Peyer's patch (tissue), 4 donors: Measurements from ENCODE around the gene NDRG2. TPM values are rescaled to one million over a fixed set of nuclear protein-coding genes. Genes with fewer than 3 reads are reported as not detected.

ENCODE experiments used
- DNase-seq, 3 donors: peaks; one replicate each; pipeline ENCODE4 v3.0.0-alpha.2; 2017 to 2019
- H3K27ac ChIP-seq, 4 donors: fragments of 200-600 bp; sonication (generic); one replicate each; pipeline ENCODE4 v1.5.1; 2016 to 2019
- H3K27me3 ChIP-seq, 2 donors: fragments of 200-600 bp; sonication (generic); one replicate each; pipeline ENCODE4 v1.5.1; 2019
- H3K36me3 ChIP-seq, 3 donors: fragments of 200-600 bp; sonication (generic); one replicate each; pipeline ENCODE4 v1.5.1; 2016 to 2019
- H3K4me1 ChIP-seq, 4 donors: fragments of 200-600 bp; sonication (generic); one replicate each; pipeline ENCODE4 v1.5.1; 2016 to 2019
- H3K4me3 ChIP-seq, 4 donors: fragments of 200-600 bp; sonication (generic); 1 replicate in 3 of 4; 2 replicates in 1 of 4; pipeline ENCODE4 v1.5.1; 2016 to 2019; ENCODE audit warnings: mild to moderate bottlenecking in 1 of 4
- H3K9me3 ChIP-seq, 4 donors: fragments of 200-600 bp; sonication (generic); one replicate each; pipeline ENCODE4 v1.5.1; 2016 to 2019; ENCODE audit warnings: mild to moderate bottlenecking in 1 of 4
- POLR2A ChIP-seq, 2 donors: fragments of 450-650 bp; IDR thresholded peaks; one replicate each; pipeline ENCODE4 v1.5.1; 2017; ENCODE audit warnings: antibody characterized with exemption in 2 of 2, mild to moderate bottlenecking in 2 of 2, moderate library complexity in 2 of 2
- total RNA-seq, 4 donors: library from RNA; depleted of rRNA; stranded (reverse); fragments of >200 nt; gene quantifications; one replicate each; pipeline ENCODE4 v1.1.0, GENCODE V29; 2016
- TF ChIP-seq, protein P1 (sequence below), 6 experiments: fragments of 450-650 bp in 4 of 6; fragments of 200-600 bp in 2 of 6; sonication (generic) in 1 of 6; IDR thresholded peaks; one replicate each; pipeline ENCODE4 v1.5.1; 2017 to 2019; ENCODE audit warnings: antibody characterized with exemption in 6 of 6, mild to moderate bottlenecking in 3 of 6, moderate library complexity in 1 of 6

NDRG2 gene
- total RNA-seq, 4 donors from 2014 or later = 85.6 to 137 (median 127) TPM

DNA sequence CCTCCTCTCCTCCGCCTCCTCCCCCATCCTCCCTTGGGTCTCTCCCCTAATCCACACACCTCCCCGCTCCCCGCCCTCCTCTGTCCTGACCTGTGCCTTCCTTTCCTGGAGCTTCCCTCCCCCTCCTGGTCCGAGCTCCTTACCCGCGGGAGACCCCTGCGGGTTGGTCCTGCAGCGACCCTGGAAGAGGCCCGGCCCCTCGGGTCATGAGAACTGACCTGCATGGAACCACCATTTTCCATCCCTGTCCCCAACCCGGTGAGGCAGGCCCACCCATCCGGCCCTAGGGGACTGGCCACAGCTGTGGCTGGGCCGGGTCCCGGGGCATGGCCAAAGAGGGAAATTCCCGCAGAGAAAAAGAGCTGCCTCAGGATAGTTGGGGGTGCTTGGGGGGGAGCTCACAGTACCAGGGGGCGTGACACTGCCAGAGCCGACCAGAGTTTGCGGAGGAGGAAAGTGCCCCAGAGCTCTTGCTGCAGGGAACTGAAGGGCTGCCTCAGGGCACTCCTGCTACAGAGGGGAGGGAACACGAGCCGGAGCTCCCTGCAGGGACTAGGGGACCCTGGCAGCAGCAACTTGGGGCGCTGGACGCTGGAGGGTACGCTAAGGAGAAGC is 45.9 kb upstream of the NDRG2 start:
- DNase-seq = peak; percentile 39 to 68 (median 58)
- no peak for TF ChIP-seq POLR2A (IDR thresholded peaks at IDR 0.05)
- TF ChIP-seq, protein P1, sequence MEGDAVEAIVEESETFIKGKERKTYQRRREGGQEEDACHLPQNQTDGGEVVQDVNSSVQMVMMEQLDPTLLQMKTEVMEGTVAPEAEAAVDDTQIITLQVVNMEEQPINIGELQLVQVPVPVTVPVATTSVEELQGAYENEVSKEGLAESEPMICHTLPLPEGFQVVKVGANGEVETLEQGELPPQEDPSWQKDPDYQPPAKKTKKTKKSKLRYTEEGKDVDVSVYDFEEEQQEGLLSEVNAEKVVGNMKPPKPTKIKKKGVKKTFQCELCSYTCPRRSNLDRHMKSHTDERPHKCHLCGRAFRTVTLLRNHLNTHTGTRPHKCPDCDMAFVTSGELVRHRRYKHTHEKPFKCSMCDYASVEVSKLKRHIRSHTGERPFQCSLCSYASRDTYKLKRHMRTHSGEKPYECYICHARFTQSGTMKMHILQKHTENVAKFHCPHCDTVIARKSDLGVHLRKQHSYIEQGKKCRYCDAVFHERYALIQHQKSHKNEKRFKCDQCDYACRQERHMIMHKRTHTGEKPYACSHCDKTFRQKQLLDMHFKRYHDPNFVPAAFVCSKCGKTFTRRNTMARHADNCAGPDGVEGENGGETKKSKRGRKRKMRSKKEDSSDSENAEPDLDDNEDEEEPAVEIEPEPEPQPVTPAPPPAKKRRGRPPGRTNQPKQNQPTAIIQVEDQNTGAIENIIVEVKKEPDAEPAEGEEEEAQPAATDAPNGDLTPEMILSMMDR (IDR thresholded peaks at IDR 0.05) = no peak

DNA sequence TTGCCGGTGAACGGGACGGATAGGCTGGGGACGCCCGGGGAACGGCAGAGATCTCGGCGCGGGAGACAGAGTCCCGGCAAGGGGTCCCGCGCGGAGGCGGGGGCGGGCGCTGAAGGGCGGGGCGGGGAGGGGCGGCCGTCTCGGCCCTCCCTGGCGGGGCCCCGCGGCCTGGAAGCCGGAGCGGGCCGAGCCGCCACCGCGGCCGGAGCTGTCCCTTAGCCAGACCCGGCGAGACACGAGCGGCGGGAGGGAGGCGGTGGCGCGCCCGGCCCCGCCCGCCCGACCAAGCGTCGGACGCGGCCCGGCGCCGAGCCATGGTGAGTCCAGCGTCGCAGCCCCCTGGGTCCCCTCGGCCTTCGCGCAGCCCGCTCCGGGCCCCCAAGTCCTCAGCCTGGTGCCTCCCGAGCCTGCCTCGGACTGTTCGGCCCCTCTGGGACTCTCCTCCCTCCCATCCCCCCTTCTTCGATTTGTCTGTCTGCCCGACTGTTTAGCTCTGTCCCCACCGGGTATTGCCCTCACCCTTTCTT is 45.3 kb upstream of the NDRG2 start, which contains the start of gene ARHGEF40:
Gene ARHGEF40, plus strand, starts transcription at position 222 of the 527 bp plus-strand sequence. Its CDS starts 93 bp downstream, at position 315.
- TF ChIP-seq, protein P1 (IDR thresholded peaks at IDR 0.05) = no peak
- H3K27me3 ChIP-seq = no peaks in the 10 kb centered on the region
- peaks cover 0 to 13% (median 0%) of the 10 kb centered on the region in 3 donors for H3K36me3 ChIP-seq
- H3K27ac ChIP-seq = peak within 1 kb of the TSS; percentile 79 to 90 (median 84)
- no peaks in the 10 kb centered on the region for H3K9me3 ChIP-seq
- DNase-seq = peak; percentile 34 to 77 (median 69)
- H3K4me3 ChIP-seq = peak within 1 kb of the TSS; percentile 66 to 90 (median 82)
- H3K4me1 ChIP-seq = peaks cover 0 to 36% (median 26%) of the 10 kb centered on the region in 4 donors

More for the DNA sequence above, 45.9 kb upstream of the NDRG2 start:
- H3K4me1 ChIP-seq = peaks cover 0 to 36% (median 26%) of the 10 kb centered on the region in 4 donors
- H3K36me3 ChIP-seq = peaks cover 0 to 16% (median 0%) of the 10 kb centered on the region in 3 donors
- H3K4me3 ChIP-seq = peak overlapping the region; percentile 66 to 90 (median 82)
- H3K27ac ChIP-seq = peak overlapping the region; percentile 79 to 90 (median 84)
- no peaks in the 10 kb centered on the region for H3K9me3 ChIP-seq
- no peaks in the 10 kb centered on the region for H3K27me3 ChIP-seq

DNA sequence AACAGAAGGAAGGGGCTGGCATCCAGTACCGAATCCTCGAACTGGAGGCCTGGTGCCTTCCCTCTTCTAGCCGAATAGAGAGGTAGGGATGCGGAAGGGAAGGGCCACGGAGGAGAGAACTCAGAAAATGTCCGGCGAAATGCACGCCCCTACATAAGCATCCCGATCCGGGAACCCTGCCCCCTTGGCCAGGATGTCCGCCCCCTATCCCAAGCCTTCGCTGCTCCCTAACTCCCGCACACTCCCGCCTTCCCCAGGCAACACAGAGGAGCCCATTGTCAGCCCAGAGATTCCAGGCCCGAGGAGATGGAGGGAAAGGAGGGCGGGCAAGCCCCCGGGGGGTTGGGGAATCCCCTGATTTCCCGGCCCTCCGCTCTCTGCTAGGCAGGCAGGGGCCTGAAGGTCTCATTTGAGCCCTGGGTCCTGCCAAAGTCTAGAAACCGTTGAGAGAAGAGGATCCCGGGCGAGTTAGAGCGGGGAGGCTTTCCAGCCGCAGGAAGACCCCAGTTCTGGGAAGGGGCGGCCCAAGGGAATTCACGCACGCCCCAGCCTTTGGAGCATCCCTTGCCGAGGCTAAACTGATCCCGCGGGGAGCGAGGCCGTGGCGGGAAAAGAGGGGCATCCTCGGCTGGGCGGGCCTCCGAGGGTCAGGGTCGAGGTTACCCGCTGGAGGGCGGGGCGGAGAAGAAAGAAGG is 44.7 kb upstream of the NDRG2 start:
- no peak for TF ChIP-seq POLR2A (IDR thresholded peaks at IDR 0.05)
- TF ChIP-seq, protein P1 (IDR thresholded peaks at IDR 0.05) = no peak
- no peaks in the 10 kb centered on the region for H3K9me3 ChIP-seq
- DNase-seq = no peak
- H3K36me3 ChIP-seq = peaks cover 0 to 12% (median 0%) of the 10 kb centered on the region in 3 donors
- H3K27ac ChIP-seq = peak overlapping the region; percentile 79 to 90 (median 84)
- H3K4me3 ChIP-seq = peak overlapping the region; percentile 66 to 90 (median 82)
- no peaks in the 10 kb centered on the region for H3K27me3 ChIP-seq
- peaks cover 0 to 36% (median 26%) of the 10 kb centered on the region in 4 donors for H3K4me1 ChIP-seq

DNA sequence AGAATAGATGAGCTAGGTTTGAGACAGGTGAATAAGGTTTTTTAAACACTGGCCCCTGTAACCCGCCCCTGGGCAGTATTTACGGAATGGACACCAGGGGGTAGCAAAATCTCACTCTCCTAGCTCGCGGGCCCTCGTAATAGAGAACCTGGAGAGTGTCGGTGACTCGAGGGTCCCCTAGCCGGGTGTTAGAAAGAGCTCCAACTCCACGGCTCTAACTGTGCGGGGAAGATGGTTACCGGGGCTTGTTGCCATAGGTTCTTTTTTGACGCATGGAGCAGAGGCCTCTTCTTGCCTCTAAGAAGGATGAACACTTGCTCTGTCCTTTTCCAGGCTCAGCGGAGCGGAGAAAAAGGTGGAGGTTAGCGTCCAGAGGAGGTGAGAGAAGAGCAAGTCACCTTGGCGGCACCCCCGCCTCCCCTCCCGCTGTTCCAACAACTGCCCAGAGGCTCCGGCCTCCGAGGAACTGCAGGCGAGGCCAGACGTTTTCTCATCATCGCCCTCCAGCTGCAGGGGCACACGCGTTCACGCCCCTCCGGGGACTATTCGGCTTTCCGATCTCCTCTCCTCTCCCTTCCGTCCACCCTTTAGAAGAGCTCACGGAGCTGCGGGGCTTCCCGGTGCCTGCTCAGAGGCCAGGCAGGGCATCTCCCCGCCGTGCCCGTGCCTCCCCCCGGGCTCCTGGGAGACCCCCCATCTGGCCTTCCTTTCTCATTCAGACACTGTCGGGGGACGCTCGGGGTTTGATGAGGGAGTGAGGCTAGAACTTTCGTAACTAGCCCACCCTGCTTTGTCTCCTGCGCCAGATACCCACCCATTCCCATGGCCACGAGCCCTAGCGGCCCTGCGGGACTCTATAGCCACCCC is 43.9 kb upstream of the NDRG2 start:
- Histone ChIP-seq H3K4me1 (peaks cover 0 to 36% (median 26%) of the 10 kb centered on the region in 4 donors), H3K9me3 (no peaks in the 10 kb centered on the region), H3K4me3 (peak overlapping the region; percentile 66 to 90 (median 82)), H3K36me3 (peaks cover 0 to 4% (median 0%) of the 10 kb centered on the region in 3 donors), H3K27ac (peak overlapping the region; percentile 79 to 90 (median 84)), H3K27me3 (no peaks in the 10 kb centered on the region)
- TF ChIP-seq POLR2A (IDR thresholded peaks at IDR 0.05) = no peak
- TF ChIP-seq, protein P1 (IDR thresholded peaks at IDR 0.05) = peak; percentile 31 to 65 (median 54)
- peak in 2 of 3 donors; percentile 68 to 78 for DNase-seq
